GM23338 (cell line): ENCODE data around the gene SLC6A13. TPM values are rescaled to one million over a fixed set of nuclear protein-coding genes. Genes with fewer than 3 reads are reported as not detected.

ENCODE experiments used
- ATAC-seq: fragments of 200-7000 bp; cut with Tn5 transposase; 3 replicates; pipeline ENCODE4 v1.9.1; 2020
- DNase-seq: peaks from one replicate; pipeline ENCODE4 v3.0.0-alpha.2; 2015; ENCODE audit warnings: low spot score
- H2AFZ ChIP-seq: fragments of 200-600 bp; sonication (generic); 2 replicates; pipeline ENCODE4 v1.8.0; 2016; ENCODE audit warnings: antibody characterized with exemption, mild to moderate bottlenecking, moderate library complexity
- H3F3A ChIP-seq: fragments of 200-600 bp; sonication (generic); replicated peaks from 2 replicates; pipeline ENCODE4 v1.8.0; 2017; ENCODE audit warnings: antibody characterized with exemption, mixed run types, low read depth
- H3K27ac ChIP-seq: fragments of 200-600 bp; sonication (generic); 2 replicates; pipeline ENCODE4 v1.6.1; 2016; ENCODE audit warnings: low read depth
- H3K27me3 ChIP-seq: fragments of 200-600 bp; sonication (generic); 2 replicates; pipeline ENCODE4 v1.8.0; 2016; ENCODE audit warnings: mild to moderate bottlenecking, mixed run types, moderate library complexity; ENCODE audit not compliant: insufficient read depth
- H3K36me3 ChIP-seq: fragments of 200-600 bp; sonication (generic); 2 replicates; pipeline ENCODE4 v1.8.0; 2016; ENCODE audit warnings: mild to moderate bottlenecking; ENCODE audit not compliant: insufficient read depth
- H3K4me1 ChIP-seq: fragments of 200-600 bp; sonication (generic); 2 replicates; pipeline ENCODE4 v1.8.0; 2016; ENCODE audit warnings: mild to moderate bottlenecking, moderate library complexity; ENCODE audit not compliant: insufficient read depth
- H3K4me2 ChIP-seq: fragments of 200-600 bp; sonication (generic); 2 replicates; pipeline ENCODE4 v1.7.1; 2017; ENCODE audit warnings: mixed run types
- H3K4me3 ChIP-seq: fragments of 200-600 bp; sonication (generic); 2 replicates; pipeline ENCODE4 v1.6.1; 2016; ENCODE audit warnings: mixed run types
- H3K79me2 ChIP-seq: fragments of 200-600 bp; sonication (generic); replicated peaks from 2 replicates; pipeline ENCODE4 v1.8.0; 2017; ENCODE audit warnings: mild to moderate bottlenecking; ENCODE audit not compliant: insufficient read depth
- H3K9me2 ChIP-seq: fragments of 200-600 bp; sonication (generic); 2 replicates; pipeline ENCODE4 v1.8.0; 2017; ENCODE audit not compliant: insufficient read depth
- H4K20me1 ChIP-seq: fragments of 200-600 bp; sonication (generic); replicated peaks from 2 replicates; pipeline ENCODE4 v1.8.0; 2017; ENCODE audit warnings: mild to moderate bottlenecking; ENCODE audit not compliant: insufficient read depth
- H3K27ac Mint-ChIP-seq: 2 replicates; pipeline ENCODE4 v1.8.0; 2020; ENCODE audit warnings: inconsistent platforms, mild to moderate bottlenecking, moderate library complexity, mixed read lengths
- H3K27me3 Mint-ChIP-seq: 3 replicates; pipeline ENCODE4 v1.8.0; 2022; ENCODE audit warnings: low read depth, mild to moderate bottlenecking, moderate library complexity, mixed read lengths, inconsistent platforms; ENCODE audit not compliant: insufficient read depth, poor library complexity
- H3K36me3 Mint-ChIP-seq: 3 replicates; pipeline ENCODE4 v1.8.0; 2021; ENCODE audit warnings: low read depth, mild to moderate bottlenecking, inconsistent platforms, moderate library complexity, mixed read lengths
- H3K4me1 Mint-ChIP-seq: 3 replicates; pipeline ENCODE4 v1.8.0; 2020; ENCODE audit warnings: mild to moderate bottlenecking, inconsistent platforms, mixed read lengths
- H3K4me3 Mint-ChIP-seq: 3 replicates; pipeline ENCODE4 v1.8.0; 2021; ENCODE audit warnings: moderate library complexity, mild to moderate bottlenecking, inconsistent platforms, mixed read lengths
- H3K9me3 Mint-ChIP-seq: 3 replicates; pipeline ENCODE4 v1.8.0; 2020; ENCODE audit warnings: moderate library complexity, mild to moderate bottlenecking, inconsistent platforms, mixed read lengths
- CREB1 ChIP-seq: fragments of 250-450 bp; sonication (Bioruptor Pico); IDR thresholded peaks from 2 replicates; pipeline ENCODE4 v1.5.0; 2020; ENCODE audit warnings: low read depth, mild to moderate bottlenecking, moderate library complexity
- CTCF ChIP-seq, 2 experiments: fragments of 200-600 bp in 1 of 2; sonication (generic) in 1 of 2; conservative IDR thresholded peaks; 2 replicates each; pipeline versions ENCODE4 v1.5.1 to v1.6.1; 2016 to 2017; ENCODE audit warnings: antibody characterized with exemption in 2 of 2, low read depth in 2 of 2, mild to moderate bottlenecking in 2 of 2, moderate library complexity in 1 of 2
- ETS1 ChIP-seq: IDR thresholded peaks from 2 replicates; pipeline ENCODE4 v1.6.1; 2016; ENCODE audit warnings: antibody characterized with exemption
- EZH2 ChIP-seq: fragments of 200-600 bp; sonication (generic); IDR thresholded peaks from one replicate; pipeline ENCODE4 v1.8.0; 2017; ENCODE audit warnings: antibody characterized with exemption, mild to moderate bottlenecking, low read depth; ENCODE audit not compliant: unreplicated experiment
- JUNB ChIP-seq: IDR thresholded peaks from one replicate; pipeline ENCODE4 v1.6.1; 2016; ENCODE audit warnings: antibody characterized with exemption; ENCODE audit not compliant: unreplicated experiment
- NANOG ChIP-seq: IDR thresholded peaks from 2 replicates; pipeline ENCODE4 v1.6.1; 2016; ENCODE audit warnings: antibody characterized with exemption, borderline replicate concordance
- STAT1 ChIP-seq: IDR thresholded peaks from one replicate; pipeline ENCODE4 v1.6.1; 2016; ENCODE audit warnings: antibody characterized with exemption; ENCODE audit not compliant: unreplicated experiment
- ZNF114 ChIP-seq: fragments of 250-450 bp; sonication (Bioruptor Pico); IDR thresholded peaks from 2 replicates; pipeline ENCODE4 v1.5.0; 2020; ENCODE audit warnings: mild to moderate bottlenecking, moderate library complexity
- ZNF331 ChIP-seq: fragments of 250-450 bp; sonication (Bioruptor Pico); IDR thresholded peaks from 2 replicates; pipeline ENCODE4 v1.5.0; 2020; ENCODE audit warnings: low read depth, mild to moderate bottlenecking, moderate library complexity
- ZNF462 ChIP-seq: fragments of 250-450 bp; sonication (Bioruptor Pico); IDR thresholded peaks from 2 replicates; pipeline ENCODE4 v1.5.0; 2020; ENCODE audit warnings: mild to moderate bottlenecking, moderate library complexity
- long read RNA-seq: library from polyadenylated mRNA; unstranded; transcript quantifications from one replicate; pipeline ENCODE4 v2.0.0, GENCODE V29; 2020; ENCODE audit not compliant: unreplicated experiment
- polyA plus RNA-seq: library from polyadenylated mRNA; unstranded; fragments of >200 nt; fragmentation: Nextera tagmentation; extraction: Ambion mirVana; gene quantifications from 2 replicates; pipeline ENCODE4 v1.2.1, GENCODE V29; 2016
- total RNA-seq: library from RNA; depleted of rRNA; stranded (reverse); fragments of >200 nt; shearing (Covaris generic); gene quantifications from 2 replicates; pipeline ENCODE4 v1.2.3, GENCODE V29; 2014; rRNA removed
- TF ChIP-seq, protein P1 (sequence below): IDR thresholded peaks from one replicate; pipeline ENCODE4 v1.6.1; 2018; ENCODE audit warnings: antibody characterized with exemption; ENCODE audit not compliant: unreplicated experiment

Gene SLC6A13
- total RNA-seq (0.27 TPM in 1 of 2 replicates, not detected in the other), polyA plus RNA-seq (not detected in 2 replicates)
- long read RNA-seq: 0 reads

- no peak within 1 kb of the TSS for H3K27ac Mint-ChIP-seq
These were observed at the start of gene SLC6A13 for GRCh38 chr12:262817-263216. Gene SLC6A13, minus strand, starts transcription at chr12:262836. Its CDS starts 2,784 bp downstream, at chr12:260052.

More at GRCh38 chr12:262817-263216, at the start of gene SLC6A13:
- no peaks in the 10 kb centered on the region for H3K9me3 Mint-ChIP-seq
- H3K36me3 ChIP-seq: no peaks in the 10 kb centered on the region
- H3F3A ChIP-seq: no peaks in the 10 kb centered on the region
- no peaks in the 10 kb centered on the region for H3K9me2 ChIP-seq
- no peaks in the 10 kb centered on the region for H3K4me1 ChIP-seq
- no peaks in the 10 kb centered on the region for H3K36me3 Mint-ChIP-seq
- H3K4me2 ChIP-seq: no peak within 1 kb of the TSS
- H2AFZ ChIP-seq: no peak within 1 kb of the TSS
- H3K79me2 ChIP-seq: no peaks in the 10 kb centered on the region
- H3K27ac ChIP-seq: no peak within 1 kb of the TSS
- H3K4me1 Mint-ChIP-seq: peaks cover 4% of the 10 kb centered on the region; the same call in 2 of the 3 replicates
- no peak within 1 kb of the TSS for H3K4me3 Mint-ChIP-seq
- H4K20me1 ChIP-seq: no peaks in the 10 kb centered on the region
- H3K27me3 ChIP-seq: no peaks in the 10 kb centered on the region
- DNase-seq: no peak
- no peak; the same call in 2 of the 3 replicates for ATAC-seq
- H3K27me3 Mint-ChIP-seq: peaks cover 5% of the 10 kb centered on the region
- TF ChIP-seq, protein P1, sequence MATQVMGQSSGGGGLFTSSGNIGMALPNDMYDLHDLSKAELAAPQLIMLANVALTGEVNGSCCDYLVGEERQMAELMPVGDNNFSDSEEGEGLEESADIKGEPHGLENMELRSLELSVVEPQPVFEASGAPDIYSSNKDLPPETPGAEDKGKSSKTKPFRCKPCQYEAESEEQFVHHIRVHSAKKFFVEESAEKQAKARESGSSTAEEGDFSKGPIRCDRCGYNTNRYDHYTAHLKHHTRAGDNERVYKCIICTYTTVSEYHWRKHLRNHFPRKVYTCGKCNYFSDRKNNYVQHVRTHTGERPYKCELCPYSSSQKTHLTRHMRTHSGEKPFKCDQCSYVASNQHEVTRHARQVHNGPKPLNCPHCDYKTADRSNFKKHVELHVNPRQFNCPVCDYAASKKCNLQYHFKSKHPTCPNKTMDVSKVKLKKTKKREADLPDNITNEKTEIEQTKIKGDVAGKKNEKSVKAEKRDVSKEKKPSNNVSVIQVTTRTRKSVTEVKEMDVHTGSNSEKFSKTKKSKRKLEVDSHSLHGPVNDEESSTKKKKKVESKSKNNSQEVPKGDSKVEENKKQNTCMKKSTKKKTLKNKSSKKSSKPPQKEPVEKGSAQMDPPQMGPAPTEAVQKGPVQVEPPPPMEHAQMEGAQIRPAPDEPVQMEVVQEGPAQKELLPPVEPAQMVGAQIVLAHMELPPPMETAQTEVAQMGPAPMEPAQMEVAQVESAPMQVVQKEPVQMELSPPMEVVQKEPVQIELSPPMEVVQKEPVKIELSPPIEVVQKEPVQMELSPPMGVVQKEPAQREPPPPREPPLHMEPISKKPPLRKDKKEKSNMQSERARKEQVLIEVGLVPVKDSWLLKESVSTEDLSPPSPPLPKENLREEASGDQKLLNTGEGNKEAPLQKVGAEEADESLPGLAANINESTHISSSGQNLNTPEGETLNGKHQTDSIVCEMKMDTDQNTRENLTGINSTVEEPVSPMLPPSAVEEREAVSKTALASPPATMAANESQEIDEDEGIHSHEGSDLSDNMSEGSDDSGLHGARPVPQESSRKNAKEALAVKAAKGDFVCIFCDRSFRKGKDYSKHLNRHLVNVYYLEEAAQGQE: no peak
- TF ChIP-seq ZNF462 (CRISPR knock-in tag): no peak
- no peak for TF ChIP-seq NANOG
- no peak for TF ChIP-seq STAT1
- no peak for TF ChIP-seq CREB1 (CRISPR knock-in tag)
- no peak for TF ChIP-seq JUNB
- no peak for TF ChIP-seq ZNF114 (CRISPR knock-in tag)
- TF ChIP-seq ETS1: no peak
- TF ChIP-seq CTCF (conservative IDR thresholded peaks at IDR 0.05; ENCODE audit: low read depth in 2 of 2): no peak
- no peak for TF ChIP-seq EZH2
- TF ChIP-seq ZNF331: no peak
- no peak within 1 kb of the TSS for H3K4me3 ChIP-seq
